Hepatocyte (in vitro differentiated cells): ENCODE results near the gene CPED1.

Experiments
- CTCF ChIP-seq: fragments of 200-600 bp; sonication (generic); IDR thresholded peaks from 2 replicates; pipeline ENCODE4 v1.5.1; 2016; ENCODE audit warnings: antibody characterized with exemption, mild to moderate bottlenecking; ENCODE audit not compliant: poor library complexity
- EZH2 ChIP-seq: fragments of 200-600 bp; sonication (generic); IDR thresholded peaks from 2 replicates; pipeline ENCODE4 v1.6.1; 2016; ENCODE audit warnings: antibody characterized with exemption, mild to moderate bottlenecking, borderline replicate concordance

- TF ChIP-seq EZH2: no peak
- TF ChIP-seq CTCF: no peak
Observed at GRCh38 chr7:121331574-121331973, 343.1 kb downstream of the CPED1 start.
